ENCODE data around the gene MICB.
"Not testable (repeated sequence)": the region's sequence is repeated elsewhere in the genome, so short reads cannot be mapped to it uniquely, and the experiment has no call there.

Gene MICB

GRCh38 chr6:31497531-31498476, at the start of gene MICB:
Gene MICB, plus strand, starts transcription at chr6:31498145. Its CDS starts 49 bp downstream, at chr6:31498194.
- DNase-seq (ENCODE audit: low spot score): peak; percentile 74

GRCh38 chr6:31450751-31451150, 47.2 kb upstream of the MICB start:
- DNase-seq (ENCODE audit: low spot score): no peak

- DNase-seq (ENCODE audit: low spot score): no peak
Observed at GRCh38 chr6:31452859-31453258, 45.1 kb upstream of the MICB start.

- no peak for DNase-seq (ENCODE audit: low spot score)
Observed at GRCh38 chr6:31453259-31453658, 44.7 kb upstream of the MICB start.

GRCh38 chr6:31459864-31460263, 38.1 kb upstream of the MICB start:
- not testable (repeated sequence) for DNase-seq (ENCODE audit: low spot score)

GRCh38 chr6:31460361-31461025, 37.5 kb upstream of the MICB start:
- DNase-seq (ENCODE audit: low spot score): no peak

- no peak for DNase-seq (ENCODE audit: low spot score)
Observed at GRCh38 chr6:31462026-31462963, 35.6 kb upstream of the MICB start.

- no peak for DNase-seq (ENCODE audit: low spot score)
Observed at GRCh38 chr6:31462964-31463870, 34.7 kb upstream of the MICB start.

GRCh38 chr6:31464252-31465184, 33.4 kb upstream of the MICB start:
- DNase-seq (ENCODE audit: low spot score): no peak

GRCh38 chr6:31465185-31465536, 32.8 kb upstream of the MICB start:
- no peak for DNase-seq (ENCODE audit: low spot score)

- no peak for DNase-seq (ENCODE audit: low spot score)
Observed at GRCh38 chr6:31465718-31466117, 32.2 kb upstream of the MICB start.

- DNase-seq (ENCODE audit: low spot score): no peak
Observed at GRCh38 chr6:31466466-31466865, 31.5 kb upstream of the MICB start.

- DNase-seq (ENCODE audit: low spot score): no peak
Observed at GRCh38 chr6:31467151-31467550, 30.8 kb upstream of the MICB start.

- DNase-seq (ENCODE audit: low spot score): no peak
Observed at GRCh38 chr6:31468311-31468710, 29.6 kb upstream of the MICB start.

- DNase-seq (ENCODE audit: low spot score): no peak
Observed at GRCh38 chr6:31470801-31471200, 27.1 kb upstream of the MICB start.

GRCh38 chr6:31471711-31472110, 26.2 kb upstream of the MICB start:
- no peak for DNase-seq (ENCODE audit: low spot score)

GRCh38 chr6:31472259-31472658, 25.7 kb upstream of the MICB start:
- no peak for DNase-seq (ENCODE audit: low spot score)

- no peak for DNase-seq (ENCODE audit: low spot score)
Observed at GRCh38 chr6:31473244-31473643, 24.7 kb upstream of the MICB start.

GRCh38 chr6:31473780-31474761, 23.9 kb upstream of the MICB start:
- DNase-seq (ENCODE audit: low spot score): no peak

Data from COLO829 (cell line).